IPS-18a (cell line): ENCODE measurements around the gene PRRG2.

Experiments
- H3K27ac ChIP-seq: one replicate; pipeline ENCODE4 v1.5.1; 2013; ENCODE audit warnings: low read length
- H3K27me3 ChIP-seq: one replicate; pipeline ENCODE4 v1.6.1; 2013; ENCODE audit warnings: mild to moderate bottlenecking, low read length; ENCODE audit not compliant: control insufficient read depth, insufficient read depth
- H3K36me3 ChIP-seq: one replicate; pipeline ENCODE4 v1.6.1; 2013; ENCODE audit warnings: low read depth, low read length; ENCODE audit not compliant: control insufficient read depth
- H3K4me1 ChIP-seq: one replicate; pipeline ENCODE4 v1.6.1; 2013; ENCODE audit warnings: low read depth, low read length; ENCODE audit not compliant: control insufficient read depth
- H3K4me3 ChIP-seq: one replicate; pipeline ENCODE4 v1.5.1; 2013; ENCODE audit warnings: low read length
- H3K9ac ChIP-seq: one replicate; pipeline ENCODE4 v1.6.1; 2013; ENCODE audit warnings: mild to moderate bottlenecking, low read length, moderate library complexity
- H3K9me3 ChIP-seq: one replicate; pipeline ENCODE4 v1.6.1; 2013; ENCODE audit warnings: low read depth, low read length; ENCODE audit not compliant: control insufficient read depth

The PRRG2 gene

GRCh38 chr19:49637821-49638738, 57.0 kb downstream of the PRRG2 start:
- Histone ChIP-seq H3K9me3 (no peaks in the 10 kb centered on the region), H3K36me3 (no peaks in the 10 kb centered on the region), H3K27me3 (peaks cover 10% of the 10 kb centered on the region), H3K4me1 (peaks cover 29% of the 10 kb centered on the region), H3K27ac (no peak overlapping the region), H3K4me3 (peak overlapping the region; percentile 35), H3K9ac (no peak overlapping the region)

DNA sequence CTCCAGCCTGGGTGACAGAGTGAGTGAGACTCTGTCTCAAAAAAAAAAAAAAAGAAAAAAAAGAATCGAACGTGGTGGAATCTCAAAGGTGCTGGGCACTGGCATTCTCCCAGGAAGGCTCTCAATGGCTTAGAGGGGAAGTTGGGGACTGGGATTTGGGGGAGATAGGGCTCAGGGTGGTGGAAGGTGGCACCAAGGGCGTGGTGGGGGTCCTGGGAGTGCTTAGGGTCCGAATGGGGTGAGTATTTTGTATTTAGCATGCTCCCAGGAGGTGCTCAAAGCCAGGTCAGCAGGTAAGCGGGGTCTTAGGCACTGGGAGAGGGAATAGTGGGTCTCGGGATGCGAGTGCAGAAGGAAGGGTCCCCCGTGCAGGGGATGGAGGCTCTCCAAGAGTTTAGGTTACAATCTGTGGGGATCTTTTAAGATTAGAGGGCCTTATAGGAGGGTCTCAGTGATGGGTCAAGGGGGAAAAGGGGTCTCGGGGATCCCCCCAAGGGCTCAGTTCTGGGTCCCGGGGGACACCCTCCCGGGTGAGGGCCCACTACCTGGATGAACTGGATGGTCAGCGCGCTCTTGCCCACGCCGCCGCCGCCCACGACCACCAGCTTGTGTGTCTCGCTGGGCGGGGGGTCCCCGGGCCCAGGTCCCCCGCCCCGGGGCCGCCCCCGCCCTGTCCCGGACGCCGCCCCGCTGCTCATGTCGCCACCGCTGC, 58.4 kb downstream of the PRRG2 start:
- H3K4me1 ChIP-seq = peaks cover 37% of the 10 kb centered on the region
- H3K9ac ChIP-seq = no peak overlapping the region
- peaks cover 10% of the 10 kb centered on the region for H3K27me3 ChIP-seq
- H3K27ac ChIP-seq = no peak overlapping the region
- peak overlapping the region; percentile 52 for H3K4me3 ChIP-seq
- no peaks in the 10 kb centered on the region for H3K9me3 ChIP-seq
- no peaks in the 10 kb centered on the region for H3K36me3 ChIP-seq

- Histone ChIP-seq H3K27me3 (peaks cover 10% of the 10 kb centered on the region), H3K4me3 (peak within 1 kb of the TSS; percentile 52), H3K9ac (peak within 1 kb of the TSS; percentile 81), H3K36me3 (no peaks in the 10 kb centered on the region), H3K9me3 (no peaks in the 10 kb centered on the region), H3K27ac (peak within 1 kb of the TSS; percentile 78), H3K4me1 (peaks cover 37% of the 10 kb centered on the region)
Observed at GRCh38 chr19:49640113-49640898, 59.2 kb downstream of the PRRG2 start, which contains the start of gene RRAS. Gene RRAS, minus strand, starts transcription at chr19:49640143. Its CDS starts 45 bp downstream, at chr19:49640098.
